Activated T-cell treated with anti-CD3 and anti-CD28 coated beads, Interleukin-2, amount 50 U/mL, for 72 hours (primary cell): ENCODE data around the gene MIXL1. TPM values are rescaled to one million over a fixed set of nuclear protein-coding genes. Genes with fewer than 3 reads are reported as not detected.

Source experiments
- ATAC-seq, 2 donors: fragments of 150-1000 bp; cut with Tn5 transposase; replicated peaks in 1 of 2; 2 replicates each; pipeline ENCODE4 v1.10.0; 2021; ENCODE audit warnings: moderate library complexity in 2 of 2, mild to moderate bottlenecking in 1 of 2
- DNase-seq, 2 donors: peaks; one replicate each; pipeline ENCODE4 v3.0.0; 2021 to 2022; ENCODE audit warnings: mixed read lengths in 1 of 2
- H3K27ac Mint-ChIP-seq: one replicate; pipeline ENCODE4 v1.8.0; 2022; ENCODE audit warnings: mild to moderate bottlenecking, moderate library complexity, mixed read lengths
- H3K27me3 Mint-ChIP-seq: one replicate; pipeline ENCODE4 v1.8.0; 2022; ENCODE audit warnings: low read depth, mixed read lengths
- H3K36me3 Mint-ChIP-seq, 2 donors: one replicate each; pipeline ENCODE4 v1.8.0; 2022; ENCODE audit warnings: mixed read lengths in 2 of 2, mild to moderate bottlenecking in 1 of 2; ENCODE audit not compliant: insufficient read depth in 2 of 2
- H3K4me1 Mint-ChIP-seq: one replicate; pipeline ENCODE4 v1.8.0; 2022; ENCODE audit warnings: low read depth, mixed read lengths
- H3K4me3 Mint-ChIP-seq, 2 donors: one replicate each; pipeline ENCODE4 v1.8.0; 2022; ENCODE audit warnings: mild to moderate bottlenecking in 2 of 2, mixed read lengths in 2 of 2, moderate library complexity in 2 of 2
- H3K9me3 Mint-ChIP-seq, 2 donors: one replicate each; pipeline ENCODE4 v1.8.0; 2022; ENCODE audit warnings: mixed read lengths in 2 of 2
- total RNA-seq, 2 donors: library from RNA; stranded (reverse); gene quantifications; one replicate each; pipeline ENCODE4 v1.2.3, GENCODE V29; 2022

Gene MIXL1
- total RNA-seq, 2 donors from 2014 or later: not detected

- no peaks in the 10 kb centered on the region for H3K4me1 Mint-ChIP-seq
- peak in 1 of 2 donors; percentile 44 for ATAC-seq
- H3K27ac Mint-ChIP-seq: no peak overlapping the region
- H3K27me3 Mint-ChIP-seq: peaks cover 17% of the 10 kb centered on the region
- H3K4me3 Mint-ChIP-seq: no peak overlapping the region
- H3K36me3 Mint-ChIP-seq: no peaks in the 10 kb centered on the region
- no peak for DNase-seq
- no peaks in the 10 kb centered on the region for H3K9me3 Mint-ChIP-seq
Measured at GRCh38 chr1:226203240-226203639, 20.2 kb upstream of the MIXL1 start.

- no peak for ATAC-seq
- H3K4me1 Mint-ChIP-seq: no peaks in the 10 kb centered on the region
- peaks cover 17% of the 10 kb centered on the region for H3K27me3 Mint-ChIP-seq
- no peaks in the 10 kb centered on the region for H3K9me3 Mint-ChIP-seq
- no peak overlapping the region for H3K4me3 Mint-ChIP-seq
- H3K36me3 Mint-ChIP-seq: no peaks in the 10 kb centered on the region
- no peak overlapping the region for H3K27ac Mint-ChIP-seq
- no peak for DNase-seq
Measured at GRCh38 chr1:226203655-226204054, 19.8 kb upstream of the MIXL1 start.

- ATAC-seq: no peak
- no peak for DNase-seq
- Mint-ChIP-seq H3K4me3 (no peak overlapping the region), H3K4me1 (no peaks in the 10 kb centered on the region), H3K27me3 (peaks cover 17% of the 10 kb centered on the region), H3K27ac (no peak overlapping the region), H3K36me3 (no peaks in the 10 kb centered on the region), H3K9me3 (no peaks in the 10 kb centered on the region)
Measured at GRCh38 chr1:226204198-226204597, 19.3 kb upstream of the MIXL1 start.

- H3K27me3 Mint-ChIP-seq: peaks cover 6% of the 10 kb centered on the region
- H3K27ac Mint-ChIP-seq: no peak overlapping the region
- H3K4me1 Mint-ChIP-seq: no peaks in the 10 kb centered on the region
Measured at GRCh38 chr1:226207048-226207447, 16.4 kb upstream of the MIXL1 start.

GRCh38 chr1:226209307-226210059 lies 14.0 kb upstream of the MIXL1 start:
- ATAC-seq: no peak
- no peaks in the 10 kb centered on the region for H3K4me1 Mint-ChIP-seq
- no peak for DNase-seq
- H3K36me3 Mint-ChIP-seq: no peaks in the 10 kb centered on the region
- no peak overlapping the region for H3K27ac Mint-ChIP-seq
- H3K27me3 Mint-ChIP-seq: peaks cover 6% of the 10 kb centered on the region
- no peaks in the 10 kb centered on the region for H3K9me3 Mint-ChIP-seq
- no peak overlapping the region for H3K4me3 Mint-ChIP-seq

More at GRCh38 chr1:226207048-226207447, 16.4 kb upstream of the MIXL1 start:
- Mint-ChIP-seq H3K4me3 (no peak overlapping the region), H3K9me3 (no peaks in the 10 kb centered on the region), H3K36me3 (no peaks in the 10 kb centered on the region)
- ATAC-seq: no peak
- no peak for DNase-seq

- H3K27ac Mint-ChIP-seq: no peak overlapping the region
- DNase-seq (no peak), ATAC-seq (no peak)
- H3K36me3 Mint-ChIP-seq: no peaks in the 10 kb centered on the region
- no peaks in the 10 kb centered on the region for H3K9me3 Mint-ChIP-seq
- H3K4me3 Mint-ChIP-seq: no peak overlapping the region
- peaks cover 6% of the 10 kb centered on the region for H3K27me3 Mint-ChIP-seq
- no peaks in the 10 kb centered on the region for H3K4me1 Mint-ChIP-seq
Measured at GRCh38 chr1:226210571-226211176, 12.8 kb upstream of the MIXL1 start.

- Mint-ChIP-seq H3K36me3 (no peaks in the 10 kb centered on the region), H3K4me3 (no peak overlapping the region), H3K27me3 (peaks cover 6% of the 10 kb centered on the region), H3K4me1 (no peaks in the 10 kb centered on the region), H3K27ac (no peak overlapping the region), H3K9me3 (no peaks in the 10 kb centered on the region)
- DNase-seq (no peak), ATAC-seq (no peak)
Measured at GRCh38 chr1:226211181-226211821, 12.2 kb upstream of the MIXL1 start.

- ATAC-seq: no peak
- H3K4me1 Mint-ChIP-seq: no peaks in the 10 kb centered on the region
Measured at GRCh38 chr1:226212545-226212944, 10.9 kb upstream of the MIXL1 start.

GRCh38 chr1:226215239-226215638 lies 8.2 kb upstream of the MIXL1 start:
- ATAC-seq (no peak), DNase-seq (no peak)
- Mint-ChIP-seq H3K36me3 (no peaks in the 10 kb centered on the region), H3K27ac (no peak overlapping the region), H3K4me3 (no peak overlapping the region), H3K4me1 (no peaks in the 10 kb centered on the region), H3K27me3 (peaks cover 6% of the 10 kb centered on the region), H3K9me3 (no peaks in the 10 kb centered on the region)

More at GRCh38 chr1:226212545-226212944, 10.9 kb upstream of the MIXL1 start:
- Mint-ChIP-seq H3K27ac (no peak overlapping the region), H3K4me3 (no peak overlapping the region), H3K9me3 (no peaks in the 10 kb centered on the region), H3K27me3 (no peaks in the 10 kb centered on the region), H3K36me3 (no peaks in the 10 kb centered on the region)
- DNase-seq: no peak

- no peak overlapping the region for H3K4me3 Mint-ChIP-seq
- ATAC-seq (no peak), DNase-seq (no peak)
- H3K27me3 Mint-ChIP-seq: peaks cover 6% of the 10 kb centered on the region
- no peaks in the 10 kb centered on the region for H3K36me3 Mint-ChIP-seq
- H3K9me3 Mint-ChIP-seq: no peaks in the 10 kb centered on the region
- H3K27ac Mint-ChIP-seq: peak overlapping the region; percentile 3
- H3K4me1 Mint-ChIP-seq: no peaks in the 10 kb centered on the region
Measured at GRCh38 chr1:226216056-226216455, 7.4 kb upstream of the MIXL1 start.

- H3K27me3 Mint-ChIP-seq: peaks cover 12% of the 10 kb centered on the region
- no peak overlapping the region for H3K27ac Mint-ChIP-seq
- no peaks in the 10 kb centered on the region for H3K36me3 Mint-ChIP-seq
- H3K4me3 Mint-ChIP-seq: no peak overlapping the region
- DNase-seq: no peak
- H3K9me3 Mint-ChIP-seq: no peaks in the 10 kb centered on the region
- ATAC-seq: no peak
- no peaks in the 10 kb centered on the region for H3K4me1 Mint-ChIP-seq
Measured at GRCh38 chr1:226217273-226217672, 6.2 kb upstream of the MIXL1 start.

- Mint-ChIP-seq H3K27ac (no peak overlapping the region), H3K4me1 (peaks cover 6% of the 10 kb centered on the region), H3K27me3 (peaks cover 27% of the 10 kb centered on the region), H3K9me3 (no peaks in the 10 kb centered on the region), H3K36me3 (no peaks in the 10 kb centered on the region), H3K4me3 (no peak overlapping the region)
- ATAC-seq (no peak), DNase-seq (no peak)
Measured at GRCh38 chr1:226220473-226221189, 2.8 kb upstream of the MIXL1 start.

- Mint-ChIP-seq H3K27me3 (peaks cover 34% of the 10 kb centered on the region), H3K27ac (no peak overlapping the region), H3K4me3 (peak overlapping the region; percentile 46 to 59), H3K4me1 (peaks cover 6% of the 10 kb centered on the region), H3K36me3 (no peaks in the 10 kb centered on the region), H3K9me3 (no peaks in the 10 kb centered on the region)
- DNase-seq: no peak
- no peak for ATAC-seq
Measured at GRCh38 chr1:226222686-226223085, 778 bp upstream of the MIXL1 start.
